OCI-LY3 (cell line): ENCODE measurements around the gene PSEN1.

ENCODE experiments used
- H2AFZ ChIP-seq: fragments of 200-600, 300-600 bp; shearing (Covaris generic); 2 replicates; pipeline ENCODE4 v1.6.0; 2014; ENCODE audit warnings: antibody characterized with exemption, low read depth, low read length
- H3K27ac ChIP-seq: fragments of 200-600, 300-600 bp; sonication (generic); 2 replicates; pipeline ENCODE4 v1.5.1; 2014; ENCODE audit warnings: mild to moderate bottlenecking, low read length, moderate library complexity, mixed read lengths
- H3K27me3 ChIP-seq: fragments of 200-600, 300-600 bp; sonication (generic); 2 replicates; pipeline ENCODE4 v1.6.1; 2014; ENCODE audit warnings: low read depth, low read length, mixed read lengths
- H3K36me3 ChIP-seq: fragments of 200-600, 300-600 bp; sonication (generic); replicated peaks from 2 replicates; pipeline ENCODE3; 2014; ENCODE audit warnings: low read depth, low read length, mixed read lengths
- H3K4me1 ChIP-seq: fragments of 300-600, 200-600 bp; sonication (generic); 2 replicates; pipeline ENCODE4 v1.6.1; 2014; ENCODE audit warnings: low read length, mixed read lengths
- H3K4me2 ChIP-seq: fragments of 200-600, 300-600 bp; sonication (generic); 2 replicates; pipeline ENCODE4 v1.6.1; 2014; ENCODE audit warnings: low read length, mixed read lengths
- H3K4me3 ChIP-seq: fragments of 300-600, 200-600 bp; sonication (generic); 2 replicates; pipeline ENCODE4 v1.5.1; 2014; ENCODE audit warnings: antibody characterized with exemption, mild to moderate bottlenecking, low read length, moderate library complexity
- H3K79me2 ChIP-seq: fragments of 300-600, 200-600 bp; shearing (Covaris generic); 2 replicates; pipeline ENCODE4 v1.6.1; 2014; ENCODE audit warnings: mild to moderate bottlenecking, low read length, mixed read lengths
- H3K9ac ChIP-seq: fragments of 300-600, 200-600 bp; shearing (Covaris generic); 2 replicates; pipeline ENCODE4 v1.6.0; 2014; ENCODE audit warnings: mild to moderate bottlenecking, low read length, moderate library complexity
- H3K9me3 ChIP-seq: fragments of 200-600, 300-600 bp; shearing (Covaris generic); 2 replicates; pipeline ENCODE4 v1.6.1; 2014; ENCODE audit warnings: low read length, mixed read lengths; ENCODE audit not compliant: insufficient read depth
- H4K20me1 ChIP-seq: fragments of 200-600, 300-600 bp; sonication (generic); 2 replicates; pipeline ENCODE4 v1.6.1; 2016; ENCODE audit warnings: low read length, mixed read lengths; ENCODE audit not compliant: insufficient read depth
- EZH2phosphoT487 ChIP-seq: fragments of 200-600 bp; shearing (Covaris generic); IDR thresholded peaks from 2 replicates; pipeline ENCODE4 v1.6.1; 2018; ENCODE audit warnings: antibody characterized with exemption, mixed run types, low read depth
- TF ChIP-seq, protein P1 (sequence below): fragments of 200-600, 300-600 bp; sonication (generic); IDR thresholded peaks from 2 replicates; pipeline ENCODE4 v1.5.1; 2014; ENCODE audit warnings: antibody characterized with exemption, low read length, low read depth

PSEN1 gene

DNA sequence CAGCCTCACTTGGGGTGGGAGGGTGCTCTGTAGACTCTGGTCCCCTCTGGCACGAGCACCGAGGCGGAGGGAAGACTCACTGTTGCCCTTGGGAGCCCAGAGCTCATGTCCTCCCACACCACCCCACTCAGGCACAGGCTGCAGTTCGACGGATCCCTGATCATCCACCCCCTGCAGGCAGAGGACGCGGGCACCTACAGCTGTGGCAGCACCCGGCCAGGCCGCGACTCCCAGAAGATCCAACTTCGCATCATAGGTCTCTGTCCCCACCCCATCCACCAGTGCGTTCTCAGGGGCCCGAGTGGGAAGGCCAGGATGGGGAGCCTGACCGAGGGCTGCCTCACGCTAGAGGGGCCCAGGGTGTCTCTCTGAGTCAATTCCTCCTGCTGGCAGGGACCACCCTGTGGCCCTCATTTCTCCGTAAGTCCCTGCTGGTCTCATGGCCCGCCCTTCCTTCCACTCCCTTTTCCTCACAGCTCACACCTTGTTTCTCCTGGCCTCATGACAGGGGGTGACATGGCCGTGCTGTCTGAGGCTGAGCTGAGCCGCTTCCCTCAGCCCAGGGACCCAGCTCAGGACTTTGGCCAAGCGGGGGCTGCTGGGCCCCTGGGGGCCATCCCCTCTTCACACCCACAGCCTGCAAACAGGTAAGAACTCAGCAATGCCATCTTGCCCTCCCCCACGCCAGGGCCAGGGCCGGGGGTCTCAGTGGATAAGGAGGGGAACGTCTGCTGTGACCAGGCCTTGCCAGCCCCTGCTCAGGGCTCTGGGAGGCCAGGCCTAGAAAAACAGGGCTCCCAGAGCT lies 128.0 kb downstream of the PSEN1 start:
- Histone ChIP-seq H3K27ac (no peak overlapping the region), H3K27me3 (no peaks in the 10 kb centered on the region; the same call in 1 of the 2 replicates), H3K36me3 (no peaks in the 10 kb centered on the region), H3K4me1 (no peaks in the 10 kb centered on the region), H3K9ac (no peak overlapping the region), H2AFZ (no peak overlapping the region), H3K79me2 (no peaks in the 10 kb centered on the region), H3K4me3 (no peak overlapping the region), H3K9me3 (no peaks in the 10 kb centered on the region), H4K20me1 (no peaks in the 10 kb centered on the region), H3K4me2 (no peak overlapping the region)
- TF ChIP-seq EZH2phosphoT487: no peak
- TF ChIP-seq, protein P1, sequence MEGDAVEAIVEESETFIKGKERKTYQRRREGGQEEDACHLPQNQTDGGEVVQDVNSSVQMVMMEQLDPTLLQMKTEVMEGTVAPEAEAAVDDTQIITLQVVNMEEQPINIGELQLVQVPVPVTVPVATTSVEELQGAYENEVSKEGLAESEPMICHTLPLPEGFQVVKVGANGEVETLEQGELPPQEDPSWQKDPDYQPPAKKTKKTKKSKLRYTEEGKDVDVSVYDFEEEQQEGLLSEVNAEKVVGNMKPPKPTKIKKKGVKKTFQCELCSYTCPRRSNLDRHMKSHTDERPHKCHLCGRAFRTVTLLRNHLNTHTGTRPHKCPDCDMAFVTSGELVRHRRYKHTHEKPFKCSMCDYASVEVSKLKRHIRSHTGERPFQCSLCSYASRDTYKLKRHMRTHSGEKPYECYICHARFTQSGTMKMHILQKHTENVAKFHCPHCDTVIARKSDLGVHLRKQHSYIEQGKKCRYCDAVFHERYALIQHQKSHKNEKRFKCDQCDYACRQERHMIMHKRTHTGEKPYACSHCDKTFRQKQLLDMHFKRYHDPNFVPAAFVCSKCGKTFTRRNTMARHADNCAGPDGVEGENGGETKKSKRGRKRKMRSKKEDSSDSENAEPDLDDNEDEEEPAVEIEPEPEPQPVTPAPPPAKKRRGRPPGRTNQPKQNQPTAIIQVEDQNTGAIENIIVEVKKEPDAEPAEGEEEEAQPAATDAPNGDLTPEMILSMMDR: no peak

DNA sequence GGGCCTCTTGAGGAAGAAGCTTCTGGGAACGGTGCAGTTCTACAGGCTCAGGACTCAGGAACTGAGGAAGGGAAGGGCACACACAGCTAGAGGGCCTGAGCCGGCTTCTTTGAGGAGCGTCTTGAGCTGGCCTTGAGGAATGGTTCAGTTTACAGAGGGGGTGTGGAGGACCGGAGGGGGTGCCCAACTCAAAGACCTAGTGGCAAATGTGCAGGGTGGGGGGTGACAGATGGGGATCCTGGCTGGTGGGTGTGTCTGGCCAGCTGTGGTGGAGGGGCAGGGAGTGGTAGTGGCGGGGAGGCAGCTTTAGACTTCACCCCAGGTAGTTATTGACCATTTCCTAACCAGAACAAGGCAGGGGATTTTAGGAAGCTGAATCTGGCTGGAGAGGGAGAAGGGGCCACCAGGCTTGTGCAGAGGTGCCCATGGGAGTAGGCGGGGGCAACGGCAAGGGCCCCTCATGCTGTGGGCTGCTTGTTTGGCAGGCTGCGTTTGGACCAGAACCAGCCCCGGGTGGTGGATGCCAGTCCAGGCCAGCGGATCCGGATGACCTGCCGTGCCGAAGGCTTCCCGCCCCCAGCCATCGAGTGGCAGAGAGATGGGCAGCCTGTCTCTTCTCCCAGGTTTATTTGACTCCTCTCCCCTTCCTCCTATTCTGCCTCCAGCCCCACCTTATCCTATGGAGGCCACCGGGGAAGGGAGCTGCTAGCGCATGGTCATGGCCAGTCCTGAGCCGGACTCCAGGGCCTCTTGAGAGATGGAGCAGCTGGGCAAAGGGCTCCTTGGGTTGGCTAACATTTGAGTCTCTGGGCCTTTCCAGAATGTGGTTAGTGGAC lies 128.8 kb downstream of the PSEN1 start:
- H3K4me3 ChIP-seq: no peak overlapping the region
- no peak overlapping the region for H3K4me2 ChIP-seq
- H3K4me1 ChIP-seq: no peaks in the 10 kb centered on the region
- no peaks in the 10 kb centered on the region for H3K9me3 ChIP-seq
- no peak overlapping the region for H2AFZ ChIP-seq
- no peaks in the 10 kb centered on the region for H4K20me1 ChIP-seq
- TF ChIP-seq EZH2phosphoT487: no peak
- TF ChIP-seq, protein P1: no peak
- no peaks in the 10 kb centered on the region for H3K36me3 ChIP-seq
- no peaks in the 10 kb centered on the region for H3K79me2 ChIP-seq
- H3K9ac ChIP-seq: no peak overlapping the region
- no peaks in the 10 kb centered on the region; the same call in 1 of the 2 replicates for H3K27me3 ChIP-seq
- H3K27ac ChIP-seq: no peak overlapping the region

- no peak overlapping the region for H2AFZ ChIP-seq
- TF ChIP-seq, protein P1: no peak
- TF ChIP-seq EZH2phosphoT487: no peak
- no peaks in the 10 kb centered on the region for H3K79me2 ChIP-seq
- H3K9ac ChIP-seq: no peak overlapping the region
- H3K4me2 ChIP-seq: no peak overlapping the region
- H3K4me1 ChIP-seq: no peaks in the 10 kb centered on the region
- H4K20me1 ChIP-seq: no peaks in the 10 kb centered on the region
- no peak overlapping the region for H3K27ac ChIP-seq
- no peaks in the 10 kb centered on the region for H3K36me3 ChIP-seq
- H3K4me3 ChIP-seq: no peak overlapping the region
- no peaks in the 10 kb centered on the region for H3K27me3 ChIP-seq
- H3K9me3 ChIP-seq: no peaks in the 10 kb centered on the region
Measured at GRCh38 chr14:73265721-73266046, 129.4 kb downstream of the PSEN1 start.

GRCh38 chr14:73266317-73266716 lies 130.0 kb downstream of the PSEN1 start:
- Histone ChIP-seq H3K27ac (no peak overlapping the region), H3K79me2 (no peaks in the 10 kb centered on the region), H3K36me3 (no peaks in the 10 kb centered on the region), H4K20me1 (no peaks in the 10 kb centered on the region), H2AFZ (no peak overlapping the region), H3K4me3 (no peak overlapping the region), H3K4me1 (no peaks in the 10 kb centered on the region), H3K9me3 (no peaks in the 10 kb centered on the region), H3K27me3 (no peaks in the 10 kb centered on the region), H3K4me2 (no peak overlapping the region), H3K9ac (no peak overlapping the region)
- TF ChIP-seq EZH2phosphoT487: no peak
- TF ChIP-seq, protein P1: no peak
